Measurements from ENCODE around the gene CROCC. TPM values are rescaled to one million over a fixed set of nuclear protein-coding genes. Genes with fewer than 3 reads are reported as not detected.

CROCC gene
- total and polyA plus RNA-seq, 9 of the 15 experiments (the other 6 are each of a cell fraction or from before 2014, with no cell fraction given): 0.17 to 15.4 (median 7.6) TPM

GRCh38 chr1:16895598-16896315 lies 26.0 kb upstream of the CROCC start, which contains the start of gene RNU1-2 (continued):
- TF ChIP-seq POLR2G (IDR thresholded peaks at IDR 0.05; ENCODE audit: low read depth, low read length): peak; percentile 86
- TF ChIP-seq HOXB6 (CRISPR knock-in tag; IDR thresholded peaks at IDR 0.05; ENCODE audit: borderline replicate concordance): peak; percentile 96
- peak in 1 of 2 experiments; percentile 84; a peak in 1 of 4 replicates for TF ChIP-seq SRF (CRISPR knock-in tag; IDR thresholded peaks at IDR 0.05)
- TF ChIP-seq HIVEP1 (CRISPR knock-in tag; IDR thresholded peaks at IDR 0.05): peak; percentile 88
- TF ChIP-seq TCF3 (CRISPR knock-in tag; IDR thresholded peaks at IDR 0.05): peak; percentile 22; the same call in 1 of the 2 replicates
- peak; percentile 73 for TF ChIP-seq MEF2D (tag; conservative IDR thresholded peaks at IDR 0.05; ENCODE audit: low read depth)
- TF ChIP-seq NFXL1 (CRISPR knock-in tag; IDR thresholded peaks at IDR 0.05): peak; percentile 77; the same call in 1 of the 2 replicates
- TF ChIP-seq NBN (IDR thresholded peaks at IDR 0.05; ENCODE audit: low read depth): peak; percentile 90; the same call in 1 of the 2 replicates
- TF ChIP-seq STAT5A (IDR thresholded peaks at IDR 0.05; ENCODE audit: borderline replicate concordance, low read length): peak; percentile 61
- TF ChIP-seq CBX1 (IDR thresholded peaks at IDR 0.05; ENCODE audit: low read depth): peak; percentile 100
- peak; percentile 95 for TF ChIP-seq ZNF253 (CRISPR knock-in tag; conservative IDR thresholded peaks at IDR 0.05)
- TF ChIP-seq ATF4 (CRISPR knock-in tag; IDR thresholded peaks at IDR 0.05): peak; percentile 91
- TF ChIP-seq ZBTB9 (CRISPR knock-in tag; IDR thresholded peaks at IDR 0.05): peak; percentile 94
- TF ChIP-seq SOX6 (IDR thresholded peaks at IDR 0.05): peak; percentile 69
- TF ChIP-seq NRF1 (conservative IDR thresholded peaks at IDR 0.05 in 1 of 2, IDR thresholded peaks at IDR 0.05 in 1 of 2): peak; percentile 68 to 75
- peak; percentile 59; the same call in 1 of the 2 replicates for TF ChIP-seq ZNF584 (CRISPR knock-in tag; IDR thresholded peaks at IDR 0.05; ENCODE audit: low read depth)
- peak; percentile 90 for TF ChIP-seq ZNF3 (CRISPR knock-in tag; IDR thresholded peaks at IDR 0.05)
- TF ChIP-seq ZBTB7A (IDR thresholded peaks at IDR 0.05; ENCODE audit: borderline replicate concordance, control insufficient read depth, low read depth, low read length): peak; percentile 33; the same call in 1 of the 2 replicates
- TF ChIP-seq SMAD4 (CRISPR knock-in tag; conservative IDR thresholded peaks at IDR 0.05): peak; percentile 49; the same call in 1 of the 2 replicates
- peak; percentile 95 for TF ChIP-seq CREM (IDR thresholded peaks at IDR 0.05; ENCODE audit: low read depth)
- TF ChIP-seq SIN3A (IDR thresholded peaks at IDR 0.05; ENCODE audit: borderline replicate concordance in 2 of 2, control insufficient read depth in 1 of 2, low read depth in 2 of 2, low read length in 2 of 2): peak in 1 of 2 experiments; percentile 95; a peak in 3 of 4 replicates
- 0 out of 2 replicates have a peak, but pooled peaks have one; percentile 17 for TF ChIP-seq BCL6 (CRISPR knock-in tag; IDR thresholded peaks at IDR 0.05)
- TF ChIP-seq ELF4 (CRISPR knock-in tag; IDR thresholded peaks at IDR 0.05): peak; percentile 99
